GM10266 (cell line): ENCODE measurements around the gene MAT1A.

Experiments
- DNase-seq: peaks from one replicate; pipeline ENCODE4 v3.0.0; 2012; ENCODE audit errors: extremely low spot score
- TF ChIP-seq, protein P1 (sequence below): IDR thresholded peaks from 2 replicates; pipeline ENCODE4 v1.5.1; 2012; ENCODE audit warnings: mild to moderate bottlenecking, low read depth; ENCODE audit not compliant: control insufficient read depth, insufficient read depth; ENCODE audit errors: missing control alignments

The MAT1A gene

GRCh38 chr10:80272793-80273522, 16.5 kb downstream of the MAT1A start:
- DNase-seq, result no peak
- TF ChIP-seq, protein P1, sequence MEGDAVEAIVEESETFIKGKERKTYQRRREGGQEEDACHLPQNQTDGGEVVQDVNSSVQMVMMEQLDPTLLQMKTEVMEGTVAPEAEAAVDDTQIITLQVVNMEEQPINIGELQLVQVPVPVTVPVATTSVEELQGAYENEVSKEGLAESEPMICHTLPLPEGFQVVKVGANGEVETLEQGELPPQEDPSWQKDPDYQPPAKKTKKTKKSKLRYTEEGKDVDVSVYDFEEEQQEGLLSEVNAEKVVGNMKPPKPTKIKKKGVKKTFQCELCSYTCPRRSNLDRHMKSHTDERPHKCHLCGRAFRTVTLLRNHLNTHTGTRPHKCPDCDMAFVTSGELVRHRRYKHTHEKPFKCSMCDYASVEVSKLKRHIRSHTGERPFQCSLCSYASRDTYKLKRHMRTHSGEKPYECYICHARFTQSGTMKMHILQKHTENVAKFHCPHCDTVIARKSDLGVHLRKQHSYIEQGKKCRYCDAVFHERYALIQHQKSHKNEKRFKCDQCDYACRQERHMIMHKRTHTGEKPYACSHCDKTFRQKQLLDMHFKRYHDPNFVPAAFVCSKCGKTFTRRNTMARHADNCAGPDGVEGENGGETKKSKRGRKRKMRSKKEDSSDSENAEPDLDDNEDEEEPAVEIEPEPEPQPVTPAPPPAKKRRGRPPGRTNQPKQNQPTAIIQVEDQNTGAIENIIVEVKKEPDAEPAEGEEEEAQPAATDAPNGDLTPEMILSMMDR, result no peak

GRCh38 chr10:80271416-80271815, 18.0 kb downstream of the MAT1A start:
- no peak for DNase-seq
- TF ChIP-seq, protein P1, result no peak

- DNase-seq, result no peak
- TF ChIP-seq, protein P1, result no peak
Measured at GRCh38 chr10:80270887-80271286, 18.6 kb downstream of the MAT1A start.

DNA sequence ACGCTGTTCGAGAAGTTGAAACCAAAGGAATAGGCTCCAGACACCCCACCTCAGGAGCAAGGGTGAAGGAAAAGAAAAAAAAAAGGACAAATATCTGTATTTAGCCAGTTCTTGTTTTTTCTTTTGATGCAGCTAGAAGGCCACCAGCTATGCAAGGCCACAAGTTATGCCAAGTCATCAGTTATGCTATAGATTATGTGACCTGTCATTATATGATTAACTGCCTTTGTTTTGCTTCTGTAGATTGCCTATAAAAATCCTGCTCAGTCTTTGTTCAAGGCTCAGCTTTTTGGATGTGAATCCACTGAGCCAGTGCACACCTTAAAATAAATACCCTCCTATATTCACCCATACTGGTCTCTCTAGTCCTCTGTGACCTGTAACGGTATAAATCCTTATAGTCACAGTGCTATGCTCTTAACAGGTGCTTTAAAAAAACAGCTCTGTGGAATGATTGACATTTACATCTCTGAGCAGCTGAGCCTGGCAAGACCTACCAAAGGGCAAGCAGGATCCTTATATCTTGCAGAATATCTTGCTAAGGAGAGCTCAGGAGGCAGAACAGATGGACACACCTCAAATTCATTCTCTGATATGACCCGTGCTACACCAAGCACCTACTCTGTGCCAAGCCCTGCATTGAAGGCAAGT, 20.4 kb downstream of the MAT1A start:
- no peak for DNase-seq
- TF ChIP-seq, protein P1, result no peak

- DNase-seq, result no peak
- TF ChIP-seq, protein P1, result no peak
Measured at GRCh38 chr10:80268266-80268665, 21.2 kb downstream of the MAT1A start.

GRCh38 chr10:80266513-80266863, 23.0 kb downstream of the MAT1A start:
- no peak for DNase-seq
- TF ChIP-seq, protein P1, result no peak
